Calu3 (cell line): Measurements from ENCODE around the gene EXD3. TPM values are rescaled to one million over a fixed set of nuclear protein-coding genes. Genes with fewer than 3 reads are reported as not detected.
"Not testable (repeated sequence)": the region's sequence is repeated elsewhere in the genome, so short reads cannot be mapped to it uniquely, and the experiment has no call there.

Experiments used
- BruUV-seq: library from RNA; stranded (reverse); fragments of 400-500 nt; replicated peaks from 2 replicates; lab custom pipeline; 2021; lab: Mats Ljungman, UMichigan
- CTCF ChIA-PET: fragments of 300-600 bp; sonication (Branson Sonifier 250); formaldehyde crosslinking; loops from one replicate; lab custom pipeline; 2022; ENCODE audit warnings: antibody characterized with exemption; lab: Charles Lee
- DNase-seq: peaks from one replicate; pipeline ENCODE4 v3.0.0; 2022
- H3K27ac Mint-ChIP-seq: one replicate; pipeline ENCODE4 v1.8.0; 2022; ENCODE audit warnings: mixed read lengths; ENCODE audit not compliant: unreplicated experiment
- H3K27me3 Mint-ChIP-seq: one replicate; pipeline ENCODE4 v1.8.0; 2022; ENCODE audit warnings: mixed read lengths; ENCODE audit not compliant: unreplicated experiment
- H3K36me3 Mint-ChIP-seq: one replicate; pipeline ENCODE4 v1.8.0; 2022; ENCODE audit warnings: mild to moderate bottlenecking, moderate library complexity, mixed read lengths; ENCODE audit not compliant: insufficient read depth, unreplicated experiment
- H3K4me1 Mint-ChIP-seq: one replicate; pipeline ENCODE4 v1.8.0; 2022; ENCODE audit warnings: mild to moderate bottlenecking, low read depth, mixed read lengths; ENCODE audit not compliant: unreplicated experiment
- H3K4me3 Mint-ChIP-seq: one replicate; pipeline ENCODE4 v1.8.0; 2022; ENCODE audit warnings: mild to moderate bottlenecking, low read depth, moderate library complexity, mixed read lengths; ENCODE audit not compliant: unreplicated experiment
- H3K9me3 Mint-ChIP-seq: one replicate; pipeline ENCODE4 v1.8.0; 2022; ENCODE audit warnings: low read depth, mixed read lengths; ENCODE audit not compliant: unreplicated experiment
- intact Hi-C: fragments of 100-400 bp; cut with micrococcal nuclease; formaldehyde crosslinking; loops from one replicate; pipeline ENCODE4 v1.10.0; 2022; ENCODE audit not compliant: unreplicated experiment
- total RNA-seq: library from RNA; stranded (reverse); gene quantifications from 2 replicates; pipeline ENCODE4 v1.2.3, GENCODE V29; 2022
- TF ChIP-seq, protein P1 (sequence below): fragments of 200-600 bp; IDR thresholded peaks from one replicate; pipeline ENCODE4 v1.8.0; 2022; ENCODE audit warnings: antibody characterized with exemption; ENCODE audit not compliant: unreplicated experiment

EXD3 gene
- total RNA-seq, 1 experiment from 2014 or later, result 13.2 TPM

DNA sequence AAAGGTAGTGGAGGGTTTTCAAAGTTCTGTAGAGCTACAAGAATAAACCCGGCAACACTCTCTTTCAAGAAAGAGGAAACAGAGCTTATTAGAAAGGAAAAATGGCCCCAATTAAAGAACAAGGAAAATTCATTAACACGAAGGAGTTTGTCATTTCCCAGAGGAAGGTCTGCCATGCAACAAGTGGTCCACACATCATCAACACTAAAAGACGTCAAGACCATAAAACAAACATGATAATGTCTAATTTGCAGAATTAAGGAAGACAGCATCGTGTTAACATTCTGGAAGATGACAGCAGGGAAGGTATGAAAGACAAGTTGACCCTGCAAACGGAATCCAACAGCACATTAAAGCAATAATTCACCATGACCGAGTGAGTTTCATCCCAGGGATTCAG lies 92.3 kb downstream of the EXD3 start:
- CTCF ChIA-PET, result interaction anchor here (0.6 kb wide), 1 partner anchor 92 kb away, joined by 6 read pairs; the partner anchor contains the start of genes EXD3 and NOXA1
- no peak overlapping the region for H3K4me3 Mint-ChIP-seq

DNA sequence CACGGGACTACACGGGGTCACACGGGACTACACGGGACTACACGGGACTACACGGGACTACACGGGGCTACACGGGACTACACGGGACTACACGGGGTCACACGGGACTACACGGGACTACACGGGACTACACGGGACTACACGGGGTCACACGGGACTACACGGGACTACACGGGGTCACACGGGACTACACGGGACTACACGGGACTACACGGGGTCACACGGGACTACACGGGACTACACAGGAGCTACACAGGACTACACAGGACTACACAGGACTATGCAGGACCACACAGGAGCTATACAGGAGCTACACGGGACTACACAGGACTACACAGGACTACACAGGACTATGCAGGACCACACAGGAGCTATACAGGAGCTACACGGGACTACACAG lies 93.4 kb downstream of the EXD3 start:
- intact Hi-C loops, DNase-seq, CTCF ChIA-PET: not testable (repeated sequence)

More for the DNA sequence above, 92.3 kb downstream of the EXD3 start:
- Mint-ChIP-seq H3K27ac (no peak overlapping the region), H3K36me3 (peaks cover 7% of the 10 kb centered on the region), H3K4me1 (no peaks in the 10 kb centered on the region), H3K27me3 (no peaks in the 10 kb centered on the region), H3K9me3 (peaks cover 7% of the 10 kb centered on the region)
- TF ChIP-seq, protein P1, sequence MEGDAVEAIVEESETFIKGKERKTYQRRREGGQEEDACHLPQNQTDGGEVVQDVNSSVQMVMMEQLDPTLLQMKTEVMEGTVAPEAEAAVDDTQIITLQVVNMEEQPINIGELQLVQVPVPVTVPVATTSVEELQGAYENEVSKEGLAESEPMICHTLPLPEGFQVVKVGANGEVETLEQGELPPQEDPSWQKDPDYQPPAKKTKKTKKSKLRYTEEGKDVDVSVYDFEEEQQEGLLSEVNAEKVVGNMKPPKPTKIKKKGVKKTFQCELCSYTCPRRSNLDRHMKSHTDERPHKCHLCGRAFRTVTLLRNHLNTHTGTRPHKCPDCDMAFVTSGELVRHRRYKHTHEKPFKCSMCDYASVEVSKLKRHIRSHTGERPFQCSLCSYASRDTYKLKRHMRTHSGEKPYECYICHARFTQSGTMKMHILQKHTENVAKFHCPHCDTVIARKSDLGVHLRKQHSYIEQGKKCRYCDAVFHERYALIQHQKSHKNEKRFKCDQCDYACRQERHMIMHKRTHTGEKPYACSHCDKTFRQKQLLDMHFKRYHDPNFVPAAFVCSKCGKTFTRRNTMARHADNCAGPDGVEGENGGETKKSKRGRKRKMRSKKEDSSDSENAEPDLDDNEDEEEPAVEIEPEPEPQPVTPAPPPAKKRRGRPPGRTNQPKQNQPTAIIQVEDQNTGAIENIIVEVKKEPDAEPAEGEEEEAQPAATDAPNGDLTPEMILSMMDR, result no peak
- no peak for DNase-seq
- intact Hi-C loops, result no loop called here
- BruUV-seq, result no TSS peak

DNA sequence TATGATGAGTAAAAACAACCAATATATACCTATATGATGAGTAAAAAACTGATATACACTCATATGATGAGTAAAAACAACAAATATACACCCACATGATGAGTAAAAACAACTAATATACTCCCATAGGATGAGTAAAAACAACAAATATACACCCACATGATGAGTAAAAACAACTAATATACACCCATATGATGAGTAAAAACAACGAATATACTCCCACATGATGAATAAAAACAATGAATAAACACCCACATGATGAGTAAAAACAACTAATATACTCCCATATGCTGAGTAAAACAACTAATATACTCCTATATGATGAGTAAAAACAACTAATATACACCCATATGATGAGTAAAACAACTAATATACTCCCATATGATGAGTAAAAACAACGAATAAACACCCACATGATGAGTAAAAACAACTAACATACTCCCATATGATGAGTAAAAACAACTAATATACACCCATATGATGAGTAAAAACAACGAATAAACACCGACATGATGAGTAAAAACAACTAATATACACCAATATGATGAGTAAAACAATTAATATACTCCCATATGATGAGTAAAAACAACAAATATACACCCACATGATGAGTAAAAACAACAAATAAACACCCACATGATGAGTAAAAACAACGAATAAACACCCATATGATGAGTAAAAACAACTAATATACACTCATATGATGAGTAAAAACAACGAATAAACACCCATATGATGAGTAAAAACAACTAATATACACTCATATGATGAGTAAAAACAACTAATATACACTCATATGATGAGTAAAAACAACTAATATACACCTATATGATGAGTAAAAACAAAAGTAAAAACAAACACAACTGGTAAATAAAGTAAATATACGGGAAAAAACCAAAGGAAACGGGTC lies 95.1 kb downstream of the EXD3 start:
- H3K36me3 Mint-ChIP-seq, H3K27me3 Mint-ChIP-seq, intact Hi-C loops, CTCF ChIA-PET, H3K4me3 Mint-ChIP-seq, H3K4me1 Mint-ChIP-seq, H3K9me3 Mint-ChIP-seq, H3K27ac Mint-ChIP-seq, BruUV-seq, DNase-seq: not testable (repeated sequence)

More for the DNA sequence above, 93.4 kb downstream of the EXD3 start:
- BruUV-seq, H3K36me3 Mint-ChIP-seq, H3K9me3 Mint-ChIP-seq, H3K27me3 Mint-ChIP-seq, H3K27ac Mint-ChIP-seq, H3K4me1 Mint-ChIP-seq, H3K4me3 Mint-ChIP-seq: not testable (repeated sequence)

DNA sequence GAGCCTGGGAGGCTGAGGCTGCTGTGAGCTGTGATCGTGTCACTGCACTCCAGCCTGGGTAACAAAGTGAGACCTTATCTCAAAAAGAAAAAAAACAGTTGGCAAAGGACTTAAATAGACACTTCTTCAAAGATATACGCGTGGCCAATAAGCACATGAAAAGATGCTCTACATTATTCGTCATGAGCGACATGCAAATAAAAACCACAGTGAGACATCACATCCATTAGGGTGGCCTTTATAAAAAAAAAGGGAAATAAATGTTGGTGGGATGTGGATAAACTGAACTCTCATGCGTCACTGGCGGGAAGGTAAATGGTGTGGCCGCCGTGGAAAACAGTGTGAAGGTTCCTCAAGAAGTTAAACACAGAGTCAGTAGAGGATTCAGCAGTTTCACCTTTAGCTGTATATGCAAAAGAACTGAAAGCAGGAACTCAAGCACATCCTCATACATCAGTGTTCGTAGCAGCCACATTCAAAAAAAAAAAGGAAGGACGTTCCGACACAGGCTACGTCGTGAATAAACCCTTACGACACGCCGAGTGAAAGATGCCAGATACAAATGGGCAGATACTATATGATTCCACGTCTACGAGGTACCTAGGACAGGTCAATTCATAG lies 96.4 kb downstream of the EXD3 start:
- intact Hi-C loops, result no loop called here
- H3K4me1 Mint-ChIP-seq, result no peaks in the 10 kb centered on the region
- no peak overlapping the region for H3K27ac Mint-ChIP-seq

DNA sequence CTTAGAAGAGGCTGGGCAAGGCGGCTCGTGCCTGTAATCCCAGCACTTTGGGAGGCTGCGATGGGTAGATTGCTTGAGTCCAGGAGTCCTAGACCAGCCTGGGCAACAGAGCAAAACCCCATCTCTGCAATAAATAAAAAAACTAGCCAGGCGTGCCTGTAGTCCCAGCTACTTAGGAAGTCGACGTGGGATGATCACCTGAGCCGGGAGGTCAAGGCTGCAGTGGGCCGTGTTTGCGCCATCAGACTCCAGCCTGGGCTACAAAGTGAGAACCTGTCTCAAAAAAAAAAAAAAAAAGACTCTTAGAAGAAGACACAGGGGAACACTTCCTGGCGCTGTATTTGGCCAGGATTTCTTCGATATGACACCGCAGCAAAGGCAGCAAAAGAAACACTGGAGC lies 97.2 kb downstream of the EXD3 start:
- Mint-ChIP-seq H3K4me1 (no peaks in the 10 kb centered on the region), H3K27me3 (no peaks in the 10 kb centered on the region), H3K27ac (no peak overlapping the region), H3K9me3 (peaks cover 7% of the 10 kb centered on the region), H3K4me3 (no peak overlapping the region), H3K36me3 (peaks cover 7% of the 10 kb centered on the region)
- TF ChIP-seq, protein P1, result no peak
- no peak for DNase-seq
- intact Hi-C loops, result no loop called here
- CTCF ChIA-PET, result no interaction called here
- BruUV-seq, result no TSS peak

More for the DNA sequence above, 96.4 kb downstream of the EXD3 start:
- no peak overlapping the region for H3K4me3 Mint-ChIP-seq
- H3K9me3 Mint-ChIP-seq, result peaks cover 7% of the 10 kb centered on the region
- no peak for DNase-seq
- H3K36me3 Mint-ChIP-seq, result peaks cover 7% of the 10 kb centered on the region
- CTCF ChIA-PET, result no interaction called here
- no TSS peak for BruUV-seq
- H3K27me3 Mint-ChIP-seq, result no peaks in the 10 kb centered on the region
- TF ChIP-seq, protein P1, result no peak
